K562 (cell line): ENCODE measurements around the gene RMP24.
A peak's percentile ranks its signal among the peaks of the same experiment; 100 is the strongest.

ENCODE experiments used
- CEBPB ChIP-seq: fragments of 450-650 bp; IDR thresholded peaks from 2 replicates; pipeline ENCODE4 v1.6.1; 2016; ENCODE audit warnings: missing genetic modification characterization, missing compliant biosample characterization
- EGR1 ChIP-seq: fragments of 450-650 bp; conservative IDR thresholded peaks from 2 replicates; pipeline ENCODE4 v1.6.1; 2017; ENCODE audit warnings: mild to moderate bottlenecking
- EZH2 ChIP-seq: IDR thresholded peaks from 2 replicates; pipeline ENCODE4 v1.6.1; 2012; ENCODE audit warnings: low read depth, mild to moderate bottlenecking, inconsistent platforms, low read length, borderline replicate concordance
- NONO ChIP-seq, 2 experiments: fragments of 200-400 bp in 1 of 2; fragments of 450-650 bp in 1 of 2; formaldehyde crosslinking in 1 of 2; IDR thresholded peaks; 2 replicates each; pipeline ENCODE4 v1.6.1; 2017; ENCODE audit warnings: low read depth in 2 of 2, mild to moderate bottlenecking in 2 of 2, moderate library complexity in 2 of 2, low read length in 1 of 2
- NRF1 ChIP-seq, 2 experiments: fragments of 450-650 bp; IDR thresholded peaks in 1 of 2; conservative IDR thresholded peaks in 1 of 2; 2 replicates each; pipeline ENCODE4 v1.6.1; 2014; ENCODE audit warnings: mild to moderate bottlenecking in 2 of 2
- POLR2A ChIP-seq: fragments of 450-650 bp; conservative IDR thresholded peaks from 2 replicates; pipeline ENCODE4 v1.6.1; 2016
- TCF7 ChIP-seq: sonication (generic); IDR thresholded peaks from 2 replicates; pipeline ENCODE4 v1.6.1; 2016; ENCODE audit warnings: antibody characterized with exemption, borderline replicate concordance
- TSC22D4 ChIP-seq: fragments of 450-650 bp; IDR thresholded peaks from 2 replicates; pipeline ENCODE4 v1.6.1; 2016; ENCODE audit warnings: missing genetic modification characterization, missing biosample characterization, control low read depth
- ZFP36 ChIP-seq: fragments of 150-350 bp; IDR thresholded peaks from 2 replicates; pipeline ENCODE4 v1.6.1; 2018; ENCODE audit warnings: low read length, low read depth; ENCODE audit not compliant: partially characterized antibody
- TF ChIP-seq, protein P1 (sequence below), 2 experiments: fragments of 450-650 bp; formaldehyde crosslinking in 1 of 2; IDR thresholded peaks; 2 replicates each; pipeline versions ENCODE4 v1.4.0 to v1.6.1; 2014 to 2020; ENCODE audit warnings: mild to moderate bottlenecking in 2 of 2, borderline replicate concordance in 1 of 2, low read depth in 1 of 2
- TF ChIP-seq, protein P2 (sequence below), 3 experiments: IDR thresholded peaks in 2 of 3; conservative IDR thresholded peaks in 1 of 3; 2 replicates each; pipeline ENCODE4 v1.5.1; 2011 to 2012; ENCODE audit warnings: low read length in 3 of 3, mild to moderate bottlenecking in 3 of 3, control low read depth in 2 of 3, improper control_type of control experiment in 1 of 3, inconsistent platforms in 1 of 3, low read depth in 1 of 3, mixed read lengths in 1 of 3, moderate library complexity in 1 of 3; ENCODE audit not compliant: insufficient read depth in 2 of 3
- TF ChIP-seq, protein P3 (sequence below): fragments of 450-650 bp; conservative IDR thresholded peaks from 2 replicates; pipeline ENCODE4 v1.6.1; 2016; ENCODE audit warnings: missing genetic modification characterization, low read depth, mild to moderate bottlenecking, missing compliant biosample characterization, moderate library complexity
- TF ChIP-seq, protein P4 (sequence below), 2 experiments: fragments of 450-650 bp in 1 of 2; sonication (generic) in 1 of 2; formaldehyde crosslinking; conservative IDR thresholded peaks; 2 replicates each; pipeline versions ENCODE4 v1.4.0 to v1.8.1; 2020 to 2022; ENCODE audit warnings: mild to moderate bottlenecking in 1 of 2, missing genetic modification reagents in 1 of 2

DNA sequence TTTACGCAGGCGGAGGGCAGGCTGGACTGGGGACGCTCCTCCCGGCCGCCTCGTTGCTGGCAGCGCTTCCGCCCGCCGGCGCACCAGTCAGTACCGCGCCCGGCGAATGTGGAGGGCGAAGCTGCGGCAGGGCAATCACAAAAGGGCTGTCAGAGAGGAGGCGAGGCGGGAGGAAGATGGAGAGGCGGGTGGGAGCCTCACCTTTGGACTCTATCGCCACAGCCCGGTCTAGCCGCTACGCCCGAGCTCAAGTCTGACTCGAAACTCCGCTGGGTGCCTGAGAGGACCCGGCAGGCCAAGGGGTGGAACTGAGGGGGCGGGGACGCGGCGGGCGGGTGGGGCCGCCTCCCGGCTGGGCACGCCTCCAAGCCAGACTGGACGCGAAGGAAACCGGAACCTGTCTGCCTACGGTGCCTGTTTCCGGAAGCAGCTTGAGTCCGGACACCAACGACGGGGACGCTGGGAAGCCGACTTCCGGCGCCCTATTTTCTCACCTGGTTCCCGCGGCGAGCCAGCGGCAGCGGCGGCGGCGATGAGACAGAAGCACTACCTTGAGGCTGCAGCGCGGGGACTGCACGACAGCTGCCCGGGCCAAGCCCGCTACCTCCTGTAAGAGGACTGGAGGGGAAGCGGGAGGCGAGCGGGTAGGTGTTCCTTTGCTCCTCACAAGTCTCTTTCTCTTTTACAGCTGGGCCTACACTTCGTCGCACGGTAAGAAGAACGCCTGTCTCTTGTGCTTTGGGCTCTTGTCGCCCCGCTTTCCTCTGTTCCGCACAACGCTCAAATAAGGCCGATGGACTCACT lies at the start of gene RMP24:
- no peak for TF ChIP-seq EZH2
- TF ChIP-seq, protein P1, sequence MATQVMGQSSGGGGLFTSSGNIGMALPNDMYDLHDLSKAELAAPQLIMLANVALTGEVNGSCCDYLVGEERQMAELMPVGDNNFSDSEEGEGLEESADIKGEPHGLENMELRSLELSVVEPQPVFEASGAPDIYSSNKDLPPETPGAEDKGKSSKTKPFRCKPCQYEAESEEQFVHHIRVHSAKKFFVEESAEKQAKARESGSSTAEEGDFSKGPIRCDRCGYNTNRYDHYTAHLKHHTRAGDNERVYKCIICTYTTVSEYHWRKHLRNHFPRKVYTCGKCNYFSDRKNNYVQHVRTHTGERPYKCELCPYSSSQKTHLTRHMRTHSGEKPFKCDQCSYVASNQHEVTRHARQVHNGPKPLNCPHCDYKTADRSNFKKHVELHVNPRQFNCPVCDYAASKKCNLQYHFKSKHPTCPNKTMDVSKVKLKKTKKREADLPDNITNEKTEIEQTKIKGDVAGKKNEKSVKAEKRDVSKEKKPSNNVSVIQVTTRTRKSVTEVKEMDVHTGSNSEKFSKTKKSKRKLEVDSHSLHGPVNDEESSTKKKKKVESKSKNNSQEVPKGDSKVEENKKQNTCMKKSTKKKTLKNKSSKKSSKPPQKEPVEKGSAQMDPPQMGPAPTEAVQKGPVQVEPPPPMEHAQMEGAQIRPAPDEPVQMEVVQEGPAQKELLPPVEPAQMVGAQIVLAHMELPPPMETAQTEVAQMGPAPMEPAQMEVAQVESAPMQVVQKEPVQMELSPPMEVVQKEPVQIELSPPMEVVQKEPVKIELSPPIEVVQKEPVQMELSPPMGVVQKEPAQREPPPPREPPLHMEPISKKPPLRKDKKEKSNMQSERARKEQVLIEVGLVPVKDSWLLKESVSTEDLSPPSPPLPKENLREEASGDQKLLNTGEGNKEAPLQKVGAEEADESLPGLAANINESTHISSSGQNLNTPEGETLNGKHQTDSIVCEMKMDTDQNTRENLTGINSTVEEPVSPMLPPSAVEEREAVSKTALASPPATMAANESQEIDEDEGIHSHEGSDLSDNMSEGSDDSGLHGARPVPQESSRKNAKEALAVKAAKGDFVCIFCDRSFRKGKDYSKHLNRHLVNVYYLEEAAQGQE (IDR thresholded peaks at IDR 0.05; ENCODE audit: borderline replicate concordance) = no peak
- TF ChIP-seq, protein P1 (CRISPR knock-in tag; IDR thresholded peaks at IDR 0.05; ENCODE audit: low read depth) = no peak
- no peak for TF ChIP-seq TSC22D4 (tag)
- peak; percentile 74 for TF ChIP-seq EGR1
- TF ChIP-seq, protein P2, sequence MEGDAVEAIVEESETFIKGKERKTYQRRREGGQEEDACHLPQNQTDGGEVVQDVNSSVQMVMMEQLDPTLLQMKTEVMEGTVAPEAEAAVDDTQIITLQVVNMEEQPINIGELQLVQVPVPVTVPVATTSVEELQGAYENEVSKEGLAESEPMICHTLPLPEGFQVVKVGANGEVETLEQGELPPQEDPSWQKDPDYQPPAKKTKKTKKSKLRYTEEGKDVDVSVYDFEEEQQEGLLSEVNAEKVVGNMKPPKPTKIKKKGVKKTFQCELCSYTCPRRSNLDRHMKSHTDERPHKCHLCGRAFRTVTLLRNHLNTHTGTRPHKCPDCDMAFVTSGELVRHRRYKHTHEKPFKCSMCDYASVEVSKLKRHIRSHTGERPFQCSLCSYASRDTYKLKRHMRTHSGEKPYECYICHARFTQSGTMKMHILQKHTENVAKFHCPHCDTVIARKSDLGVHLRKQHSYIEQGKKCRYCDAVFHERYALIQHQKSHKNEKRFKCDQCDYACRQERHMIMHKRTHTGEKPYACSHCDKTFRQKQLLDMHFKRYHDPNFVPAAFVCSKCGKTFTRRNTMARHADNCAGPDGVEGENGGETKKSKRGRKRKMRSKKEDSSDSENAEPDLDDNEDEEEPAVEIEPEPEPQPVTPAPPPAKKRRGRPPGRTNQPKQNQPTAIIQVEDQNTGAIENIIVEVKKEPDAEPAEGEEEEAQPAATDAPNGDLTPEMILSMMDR (IDR thresholded peaks at IDR 0.05 in 2 of 3, conservative IDR thresholded peaks at IDR 0.05 in 1 of 3; ENCODE audit: insufficient read depth in 2 of 3, low read depth in 1 of 3, low read length in 3 of 3) = no peak
- TF ChIP-seq, protein P3, sequence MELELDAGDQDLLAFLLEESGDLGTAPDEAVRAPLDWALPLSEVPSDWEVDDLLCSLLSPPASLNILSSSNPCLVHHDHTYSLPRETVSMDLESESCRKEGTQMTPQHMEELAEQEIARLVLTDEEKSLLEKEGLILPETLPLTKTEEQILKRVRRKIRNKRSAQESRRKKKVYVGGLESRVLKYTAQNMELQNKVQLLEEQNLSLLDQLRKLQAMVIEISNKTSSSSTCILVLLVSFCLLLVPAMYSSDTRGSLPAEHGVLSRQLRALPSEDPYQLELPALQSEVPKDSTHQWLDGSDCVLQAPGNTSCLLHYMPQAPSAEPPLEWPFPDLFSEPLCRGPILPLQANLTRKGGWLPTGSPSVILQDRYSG (tag) = no peak
- peak; percentile 71 to 74 for TF ChIP-seq NRF1 (conservative IDR thresholded peaks at IDR 0.05 in 1 of 2, IDR thresholded peaks at IDR 0.05 in 1 of 2)
- no peak; a peak in 1 of 4 replicates for TF ChIP-seq NONO (IDR thresholded peaks at IDR 0.05; ENCODE audit: low read depth in 2 of 2, low read length in 1 of 2)
- TF ChIP-seq, protein P4, sequence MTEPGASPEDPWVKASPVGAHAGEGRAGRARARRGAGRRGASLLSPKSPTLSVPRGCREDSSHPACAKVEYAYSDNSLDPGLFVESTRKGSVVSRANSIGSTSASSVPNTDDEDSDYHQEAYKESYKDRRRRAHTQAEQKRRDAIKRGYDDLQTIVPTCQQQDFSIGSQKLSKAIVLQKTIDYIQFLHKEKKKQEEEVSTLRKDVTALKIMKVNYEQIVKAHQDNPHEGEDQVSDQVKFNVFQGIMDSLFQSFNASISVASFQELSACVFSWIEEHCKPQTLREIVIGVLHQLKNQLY (CRISPR knock-in tag; conservative IDR thresholded peaks at IDR 0.05) = no peak
- TF ChIP-seq CEBPB (tag) = no peak
- peak; percentile 93 for TF ChIP-seq POLR2A
- TF ChIP-seq TCF7 = 0 out of 2 replicates have a peak, but pooled peaks have one; percentile 54
- no peak for TF ChIP-seq ZFP36
